HFFc6 (cell line): ENCODE measurements around the gene FCAMR. TPM values are rescaled to one million over a fixed set of nuclear protein-coding genes. Genes with fewer than 3 reads are reported as not detected.

ENCODE experiments used
- DNase-seq: peaks from one replicate; pipeline ENCODE4 v3.0.0-alpha.2; 2018
- H3K27ac Mint-ChIP-seq: 2 replicates; pipeline ENCODE4 v1.8.0; 2020; ENCODE audit warnings: mild to moderate bottlenecking, mixed read lengths
- H3K27me3 Mint-ChIP-seq: 2 replicates; pipeline ENCODE4 v1.8.0; 2021; ENCODE audit warnings: mild to moderate bottlenecking, moderate library complexity, mixed read lengths; ENCODE audit not compliant: insufficient read depth
- H3K36me3 Mint-ChIP-seq: 2 replicates; pipeline ENCODE4 v1.8.0; 2021; ENCODE audit warnings: low read depth, mixed read lengths
- H3K4me1 Mint-ChIP-seq: 2 replicates; pipeline ENCODE4 v1.8.0; 2020; ENCODE audit warnings: low read depth, mixed read lengths
- H3K4me3 Mint-ChIP-seq: 2 replicates; pipeline ENCODE4 v1.8.0; 2020; ENCODE audit warnings: mild to moderate bottlenecking, moderate library complexity, mixed read lengths
- H3K9me3 Mint-ChIP-seq: 2 replicates; pipeline ENCODE4 v1.8.0; 2020; ENCODE audit warnings: mild to moderate bottlenecking, mixed read lengths
- CTCF ChIP-seq: fragments of 200-600 bp; sonication (generic); IDR thresholded peaks from 2 replicates; pipeline ENCODE4 v1.5.0; 2021; ENCODE audit warnings: antibody characterized with exemption, mild to moderate bottlenecking
- total RNA-seq, 6 experiments: library from RNA; stranded (reverse); fragmentation: NEBNext Ultra II Directional; extraction: Animal tissue kit (Norgen Biotek cat#: 25700); gene quantifications; 2 replicates in 1 of 6; 3 replicates in 5 of 6; pipeline ENCODE4 v1.2.3, GENCODE V29; 2021

Gene FCAMR
- total RNA-seq, 6 experiments from 2014 or later: not detected

DNA sequence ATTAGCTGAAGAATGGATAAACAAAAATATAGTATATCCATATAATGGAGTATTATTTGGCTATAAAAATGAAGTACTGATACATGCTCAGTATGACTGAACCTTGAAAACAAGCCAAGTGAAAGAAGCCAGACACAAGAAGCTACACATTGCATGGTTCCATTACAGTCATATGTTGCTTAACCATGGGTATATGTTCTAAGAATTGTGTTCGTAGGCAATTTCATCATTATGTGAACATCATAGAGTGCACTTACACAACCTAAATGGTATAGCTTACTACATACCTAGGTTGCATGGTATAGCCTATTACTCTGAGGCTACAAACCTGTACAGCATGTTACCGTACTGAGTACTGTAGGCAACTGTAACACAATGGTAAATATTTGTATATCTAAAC lies 28.6 kb upstream of the FCAMR start:
- H3K4me3 Mint-ChIP-seq: no peak overlapping the region
- H3K36me3 Mint-ChIP-seq: no peaks in the 10 kb centered on the region
- no peak overlapping the region for H3K27ac Mint-ChIP-seq
- H3K27me3 Mint-ChIP-seq: peaks cover 7% of the 10 kb centered on the region; the same call in 1 of the 2 replicates
- DNase-seq: no peak
- TF ChIP-seq CTCF: no peak
- no peaks in the 10 kb centered on the region for H3K9me3 Mint-ChIP-seq
- peaks cover 15% of the 10 kb centered on the region for H3K4me1 Mint-ChIP-seq

- H3K27ac Mint-ChIP-seq: no peak overlapping the region
- H3K9me3 Mint-ChIP-seq: no peaks in the 10 kb centered on the region
- no peak overlapping the region for H3K4me3 Mint-ChIP-seq
- peaks cover 14% of the 10 kb centered on the region for H3K27me3 Mint-ChIP-seq
- H3K36me3 Mint-ChIP-seq: no peaks in the 10 kb centered on the region
- no peak for DNase-seq
- TF ChIP-seq CTCF: no peak
- peaks cover 7% of the 10 kb centered on the region; the same call in 1 of the 2 replicates for H3K4me1 Mint-ChIP-seq
These were observed 22.5 kb upstream of the FCAMR start for GRCh38 chr1:206992790-206993189.

GRCh38 chr1:206987873-206988272 lies 17.6 kb upstream of the FCAMR start:
- Mint-ChIP-seq H3K27ac (no peak overlapping the region), H3K27me3 (peaks cover 15% of the 10 kb centered on the region), H3K4me3 (no peak overlapping the region), H3K9me3 (no peaks in the 10 kb centered on the region), H3K36me3 (no peaks in the 10 kb centered on the region), H3K4me1 (peaks cover 9% of the 10 kb centered on the region; the same call in 1 of the 2 replicates)
- no peak for DNase-seq
- no peak for TF ChIP-seq CTCF

DNA sequence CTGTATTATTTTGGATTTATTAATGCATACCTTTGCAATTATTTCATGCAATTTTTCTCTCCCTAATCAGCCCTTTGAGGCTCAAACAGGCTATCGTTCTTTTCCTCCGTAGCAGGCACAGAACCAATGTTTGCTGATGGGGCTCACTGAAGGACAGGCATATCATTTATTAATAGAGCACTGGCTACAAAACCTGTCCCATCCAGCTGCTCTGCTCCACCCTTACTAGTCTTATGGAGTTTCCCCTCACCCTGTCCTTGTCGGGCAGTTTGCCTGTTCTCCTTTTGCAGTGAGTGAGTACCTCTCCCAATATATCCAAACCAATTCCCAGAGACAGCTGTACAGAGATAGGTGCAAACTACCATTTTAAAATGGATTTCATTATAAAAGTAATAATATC lies 16.6 kb upstream of the FCAMR start:
- no peak for DNase-seq
- Mint-ChIP-seq H3K4me1 (peaks cover 5% of the 10 kb centered on the region; the same call in 1 of the 2 replicates), H3K27ac (no peak overlapping the region), H3K36me3 (no peaks in the 10 kb centered on the region), H3K9me3 (no peaks in the 10 kb centered on the region), H3K27me3 (peaks cover 15% of the 10 kb centered on the region), H3K4me3 (no peak overlapping the region)
- no peak for TF ChIP-seq CTCF

- no peak for DNase-seq
- no peaks in the 10 kb centered on the region for H3K36me3 Mint-ChIP-seq
- H3K4me3 Mint-ChIP-seq: no peak overlapping the region
- peaks cover 5% of the 10 kb centered on the region; the same call in 1 of the 2 replicates for H3K4me1 Mint-ChIP-seq
- H3K9me3 Mint-ChIP-seq: no peaks in the 10 kb centered on the region
- peaks cover 13% of the 10 kb centered on the region for H3K27me3 Mint-ChIP-seq
- no peak for TF ChIP-seq CTCF
- H3K27ac Mint-ChIP-seq: no peak overlapping the region
These were observed 16.1 kb upstream of the FCAMR start for GRCh38 chr1:206986402-206986801.
